ENCODE measurements around the gene BNC2.

GRCh38 chr9:16884373-16884772 is 13.9 kb upstream of the BNC2 start:
- TF ChIP-seq EZH2 (IDR thresholded peaks at IDR 0.05) (no peak), POLR2AphosphoS5 (IDR thresholded peaks at IDR 0.05; ENCODE audit: borderline replicate concordance, low read depth, low read length) (no peak)
